ENCODE measurements around the gene SBF1.

Gene SBF1

DNA sequence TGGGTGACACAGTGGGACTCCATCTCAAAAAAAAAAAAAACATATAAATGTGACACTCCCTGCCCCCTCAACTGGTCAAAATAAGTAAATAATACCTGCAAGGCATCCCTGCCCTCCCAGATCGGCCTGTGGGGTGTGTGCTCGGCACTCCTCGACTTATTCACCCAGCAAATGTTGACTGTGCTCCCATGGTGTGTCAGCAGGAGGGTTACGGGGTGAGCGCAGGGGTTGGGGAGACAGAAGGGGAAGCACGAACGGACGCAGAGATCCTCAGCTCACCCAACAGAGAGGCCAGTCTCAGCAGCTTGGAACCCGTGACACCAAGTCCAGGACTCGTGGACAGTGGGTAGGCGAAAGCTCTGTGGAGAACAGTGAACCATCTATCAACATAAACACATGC lies 4.9 kb upstream of the SBF1 start:
- Histone ChIP-seq H3K9ac (ENCODE audit: low read length) (no peak overlapping the region), H3K23ac (ENCODE audit: low read length) (no peak overlapping the region), H3K27me3 (ENCODE audit: insufficient read depth, low read length) (peaks cover 17% of the 10 kb centered on the region), H4K91ac (ENCODE audit: low read depth, low read length) (no peak overlapping the region), H3K79me2 (ENCODE audit: control insufficient read depth, insufficient read depth, low read length, poor library complexity) (peaks cover 7% of the 10 kb centered on the region), H3K79me1 (ENCODE audit: low read length) (peaks cover 13% of the 10 kb centered on the region), H3K4me1 (ENCODE audit: control insufficient read depth in 1 of 2, insufficient read depth in 2 of 2, low read length in 2 of 2) (peaks cover 10 to 12% of the 10 kb centered on the region in 2 experiments), H2BK5ac (ENCODE audit: low read depth, low read length, poor library complexity) (no peak overlapping the region), H3K4me2 (ENCODE audit: low read length) (no peak overlapping the region), H3K9me3 (ENCODE audit: insufficient read depth, low read depth, low read length) (peaks cover 7% of the 10 kb centered on the region), H2AFZ (ENCODE audit: insufficient read depth, low read length, poor library complexity) (no peak overlapping the region), H2BK120ac (ENCODE audit: insufficient read depth, low read length, poor library complexity) (no peak overlapping the region), H4K8ac (ENCODE audit: low read depth, low read length) (no peak overlapping the region), H3K4ac (ENCODE audit: low read depth, low read length) (no peak overlapping the region), H2BK12ac (ENCODE audit: low read length) (no peak overlapping the region), H3K14ac (ENCODE audit: low read length) (no peak overlapping the region), H3K4me3 (ENCODE audit: low read depth, low read length) (peak overlapping the region; percentile 0), H3K27ac (ENCODE audit: low read depth, low read length) (no peak overlapping the region), H4K12ac (ENCODE audit: low read depth, low read length) (no peak overlapping the region), H2AK5ac (ENCODE audit: low read length) (no peak overlapping the region), H3K18ac (ENCODE audit: low read length) (no peak overlapping the region), H3K36me3 (ENCODE audit: control insufficient read depth in 1 of 2, insufficient read depth in 2 of 2, low read length in 2 of 2) (no peaks in the 10 kb centered on the region)
- DNase-seq: no peak
- WGBS (ENCODE audit: extremely low coverage, insufficient coverage, insufficient read length): no CpG with 5 or more reads among the region's 11 CpGs

- Histone ChIP-seq H3K27me3 (ENCODE audit: insufficient read depth, low read length) (peaks cover 17% of the 10 kb centered on the region), H4K12ac (ENCODE audit: low read depth, low read length) (no peak overlapping the region), H2BK120ac (ENCODE audit: insufficient read depth, low read length, poor library complexity) (no peak overlapping the region), H3K36me3 (ENCODE audit: control insufficient read depth in 1 of 2, insufficient read depth in 2 of 2, low read length in 2 of 2) (no peaks in the 10 kb centered on the region), H3K4me1 (ENCODE audit: control insufficient read depth in 1 of 2, insufficient read depth in 2 of 2, low read length in 2 of 2) (peaks cover 15 to 19% of the 10 kb centered on the region in 2 experiments), H2BK5ac (ENCODE audit: low read depth, low read length, poor library complexity) (no peak overlapping the region), H2AFZ (ENCODE audit: insufficient read depth, low read length, poor library complexity) (no peak overlapping the region), H3K18ac (ENCODE audit: low read length) (no peak overlapping the region), H3K4me3 (ENCODE audit: low read depth, low read length) (no peak overlapping the region), H3K27ac (ENCODE audit: low read depth, low read length) (no peak overlapping the region), H2BK12ac (ENCODE audit: low read length) (no peak overlapping the region), H3K4ac (ENCODE audit: low read depth, low read length) (no peak overlapping the region), H3K9ac (ENCODE audit: low read length) (no peak overlapping the region), H3K79me2 (ENCODE audit: control insufficient read depth, insufficient read depth, low read length, poor library complexity) (peaks cover 18% of the 10 kb centered on the region), H3K4me2 (ENCODE audit: low read length) (no peak overlapping the region), H3K14ac (ENCODE audit: low read length) (no peak overlapping the region), H4K8ac (ENCODE audit: low read depth, low read length) (no peak overlapping the region), H2AK5ac (ENCODE audit: low read length) (no peak overlapping the region), H4K91ac (ENCODE audit: low read depth, low read length) (no peak overlapping the region), H3K9me3 (ENCODE audit: insufficient read depth, low read depth, low read length) (peaks cover 7% of the 10 kb centered on the region), H3K23ac (ENCODE audit: low read length) (no peak overlapping the region), H3K79me1 (ENCODE audit: low read length) (peaks cover 13% of the 10 kb centered on the region)
- WGBS (ENCODE audit: extremely low coverage, insufficient coverage, insufficient read length): no CpG with 5 or more reads among the region's 12 CpGs
- DNase-seq: no peak
These were observed 3.1 kb upstream of the SBF1 start for GRCh38 chr22:50477923-50478322.

GRCh38 chr22:50476868-50477267 lies 2.0 kb upstream of the SBF1 start:
- Histone ChIP-seq H3K4me3 (ENCODE audit: low read depth, low read length) (no peak overlapping the region), H3K79me1 (ENCODE audit: low read length) (peaks cover 11% of the 10 kb centered on the region), H2BK12ac (ENCODE audit: low read length) (no peak overlapping the region), H3K4me2 (ENCODE audit: low read length) (no peak overlapping the region), H2BK5ac (ENCODE audit: low read depth, low read length, poor library complexity) (no peak overlapping the region), H3K14ac (ENCODE audit: low read length) (no peak overlapping the region), H3K18ac (ENCODE audit: low read length) (no peak overlapping the region), H3K27ac (ENCODE audit: low read depth, low read length) (no peak overlapping the region), H3K36me3 (ENCODE audit: control insufficient read depth in 1 of 2, insufficient read depth in 2 of 2, low read length in 2 of 2) (peaks cover 0 to 3% of the 10 kb centered on the region in 2 experiments), H3K9me3 (ENCODE audit: insufficient read depth, low read depth, low read length) (peaks cover 7% of the 10 kb centered on the region), H2BK120ac (ENCODE audit: insufficient read depth, low read length, poor library complexity) (no peak overlapping the region), H3K4ac (ENCODE audit: low read depth, low read length) (no peak overlapping the region), H2AK5ac (ENCODE audit: low read length) (no peak overlapping the region), H3K79me2 (ENCODE audit: control insufficient read depth, insufficient read depth, low read length, poor library complexity) (peaks cover 20% of the 10 kb centered on the region), H3K23ac (ENCODE audit: low read length) (no peak overlapping the region), H4K12ac (ENCODE audit: low read depth, low read length) (no peak overlapping the region), H2AFZ (ENCODE audit: insufficient read depth, low read length, poor library complexity) (no peak overlapping the region), H4K91ac (ENCODE audit: low read depth, low read length) (peak overlapping the region; percentile 19), H4K8ac (ENCODE audit: low read depth, low read length) (no peak overlapping the region), H3K9ac (ENCODE audit: low read length) (no peak overlapping the region), H3K27me3 (ENCODE audit: insufficient read depth, low read length) (peaks cover 16% of the 10 kb centered on the region), H3K4me1 (ENCODE audit: control insufficient read depth in 1 of 2, insufficient read depth in 2 of 2, low read length in 2 of 2) (peaks cover 21 to 28% of the 10 kb centered on the region in 2 experiments)
- DNase-seq: no peak
- WGBS (ENCODE audit: extremely low coverage, insufficient coverage, insufficient read length): no CpG with 5 or more reads among the region's 7 CpGs

DNA sequence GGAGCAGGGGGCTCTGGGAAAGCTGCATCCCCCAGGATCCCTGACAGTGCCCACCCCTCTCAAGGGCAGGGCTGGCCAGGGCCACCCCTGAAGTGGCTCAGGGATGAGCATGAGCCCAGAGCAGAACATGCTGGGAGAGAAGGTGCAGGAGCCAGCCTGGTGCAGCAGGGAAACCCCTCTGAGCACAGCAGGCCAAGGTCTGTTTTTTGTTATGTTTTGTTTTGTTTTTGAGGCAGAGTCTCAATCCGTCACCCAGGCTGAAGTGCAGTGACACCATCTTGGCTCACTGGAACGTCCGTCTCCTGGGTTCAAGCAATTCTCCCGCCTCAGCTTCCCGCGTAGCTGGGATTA lies 792 bp upstream of the SBF1 start:
- DNase-seq: no peak
- H3K14ac ChIP-seq (ENCODE audit: low read length): peak overlapping the region; percentile 76
- H2BK120ac ChIP-seq (ENCODE audit: insufficient read depth, low read length, poor library complexity): peak overlapping the region; percentile 29
- peak overlapping the region; percentile 82 for H3K4me2 ChIP-seq (ENCODE audit: low read length)
- H3K27me3 ChIP-seq (ENCODE audit: insufficient read depth, low read length): peaks cover 6% of the 10 kb centered on the region
- no CpG with 5 or more reads among the region's 6 CpGs for WGBS (ENCODE audit: extremely low coverage, insufficient coverage, insufficient read length)
- H3K4me3 ChIP-seq (ENCODE audit: low read depth, low read length): no peak overlapping the region
- no peak overlapping the region for H2BK12ac ChIP-seq (ENCODE audit: low read length)
- peak overlapping the region; percentile 66 for H2AFZ ChIP-seq (ENCODE audit: insufficient read depth, low read length, poor library complexity)
- H4K12ac ChIP-seq (ENCODE audit: low read depth, low read length): peak overlapping the region; percentile 83
- no peak overlapping the region for H3K9ac ChIP-seq (ENCODE audit: low read length)
- H3K23ac ChIP-seq (ENCODE audit: low read length): no peak overlapping the region
- H4K8ac ChIP-seq (ENCODE audit: low read depth, low read length): peak overlapping the region; percentile 81
- H3K18ac ChIP-seq (ENCODE audit: low read length): no peak overlapping the region
- H4K91ac ChIP-seq (ENCODE audit: low read depth, low read length): peak overlapping the region; percentile 55
- peaks cover 3 to 4% of the 10 kb centered on the region in 2 experiments for H3K36me3 ChIP-seq (ENCODE audit: control insufficient read depth in 1 of 2, insufficient read depth in 2 of 2, low read length in 2 of 2)
- H2BK5ac ChIP-seq (ENCODE audit: low read depth, low read length, poor library complexity): no peak overlapping the region
- peaks cover 24% of the 10 kb centered on the region for H3K79me2 ChIP-seq (ENCODE audit: control insufficient read depth, insufficient read depth, low read length, poor library complexity)
- peak overlapping the region; percentile 44 for H3K4ac ChIP-seq (ENCODE audit: low read depth, low read length)
- no peak overlapping the region for H3K27ac ChIP-seq (ENCODE audit: low read depth, low read length)
- peaks cover 5% of the 10 kb centered on the region for H3K9me3 ChIP-seq (ENCODE audit: insufficient read depth, low read depth, low read length)
- H3K79me1 ChIP-seq (ENCODE audit: low read length): peaks cover 6% of the 10 kb centered on the region
- H3K4me1 ChIP-seq (ENCODE audit: control insufficient read depth in 1 of 2, insufficient read depth in 2 of 2, low read length in 2 of 2): peaks cover 27 to 28% of the 10 kb centered on the region in 2 experiments
- H2AK5ac ChIP-seq (ENCODE audit: low read length): peak overlapping the region; percentile 83

All from trophoblast cell (in vitro differentiated cells and primary cell).